OCI-LY7 (cell line): Measurements from ENCODE around the gene YOD1.

ENCODE experiments used
- EZH2phosphoT487 ChIP-seq: fragments of 200-600 bp; sonication (generic); IDR thresholded peaks from 2 replicates; pipeline ENCODE4 v1.6.1; 2018; ENCODE audit warnings: low read depth, borderline replicate concordance, mild to moderate bottlenecking, mixed run types, antibody characterized with exemption, low read length, moderate library complexity, mixed read lengths
- TF ChIP-seq, protein P1 (sequence below): fragments of 200-600 bp; sonication (generic); conservative IDR thresholded peaks from 2 replicates; pipeline ENCODE4 v1.5.1; 2014; ENCODE audit warnings: mild to moderate bottlenecking, antibody characterized with exemption, low read length, moderate library complexity, mixed read lengths

DNA sequence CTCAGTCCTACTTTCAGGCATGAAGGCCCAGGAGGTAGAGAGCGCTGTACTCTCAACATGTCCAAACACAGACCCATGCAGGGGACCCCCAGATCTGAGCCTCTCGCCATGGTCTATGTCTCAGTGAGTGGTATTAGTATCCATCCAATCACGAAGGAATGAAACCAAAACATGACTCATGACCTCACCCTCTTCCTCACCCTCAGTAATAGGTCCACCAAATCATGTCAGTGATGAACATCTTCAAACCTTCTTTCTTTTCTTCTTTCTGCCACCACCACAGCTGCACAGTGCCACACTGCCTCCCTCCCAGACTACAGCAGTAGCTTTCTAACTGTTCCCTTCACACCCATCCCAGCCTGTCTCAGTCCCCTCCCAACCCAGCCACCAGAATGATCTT lies 35.2 kb downstream of the YOD1 start:
- TF ChIP-seq, protein P1, sequence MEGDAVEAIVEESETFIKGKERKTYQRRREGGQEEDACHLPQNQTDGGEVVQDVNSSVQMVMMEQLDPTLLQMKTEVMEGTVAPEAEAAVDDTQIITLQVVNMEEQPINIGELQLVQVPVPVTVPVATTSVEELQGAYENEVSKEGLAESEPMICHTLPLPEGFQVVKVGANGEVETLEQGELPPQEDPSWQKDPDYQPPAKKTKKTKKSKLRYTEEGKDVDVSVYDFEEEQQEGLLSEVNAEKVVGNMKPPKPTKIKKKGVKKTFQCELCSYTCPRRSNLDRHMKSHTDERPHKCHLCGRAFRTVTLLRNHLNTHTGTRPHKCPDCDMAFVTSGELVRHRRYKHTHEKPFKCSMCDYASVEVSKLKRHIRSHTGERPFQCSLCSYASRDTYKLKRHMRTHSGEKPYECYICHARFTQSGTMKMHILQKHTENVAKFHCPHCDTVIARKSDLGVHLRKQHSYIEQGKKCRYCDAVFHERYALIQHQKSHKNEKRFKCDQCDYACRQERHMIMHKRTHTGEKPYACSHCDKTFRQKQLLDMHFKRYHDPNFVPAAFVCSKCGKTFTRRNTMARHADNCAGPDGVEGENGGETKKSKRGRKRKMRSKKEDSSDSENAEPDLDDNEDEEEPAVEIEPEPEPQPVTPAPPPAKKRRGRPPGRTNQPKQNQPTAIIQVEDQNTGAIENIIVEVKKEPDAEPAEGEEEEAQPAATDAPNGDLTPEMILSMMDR, result no peak
- TF ChIP-seq EZH2phosphoT487, result no peak
